ENCODE measurements around the gene PRAC1. TPM values are rescaled to one million over a fixed set of nuclear protein-coding genes. Genes with fewer than 3 reads are reported as not detected.

PRAC1 gene
- total RNA-seq (2022; extraction: Qiagen RNA extraction), result not detected in 5 replicates

DNA sequence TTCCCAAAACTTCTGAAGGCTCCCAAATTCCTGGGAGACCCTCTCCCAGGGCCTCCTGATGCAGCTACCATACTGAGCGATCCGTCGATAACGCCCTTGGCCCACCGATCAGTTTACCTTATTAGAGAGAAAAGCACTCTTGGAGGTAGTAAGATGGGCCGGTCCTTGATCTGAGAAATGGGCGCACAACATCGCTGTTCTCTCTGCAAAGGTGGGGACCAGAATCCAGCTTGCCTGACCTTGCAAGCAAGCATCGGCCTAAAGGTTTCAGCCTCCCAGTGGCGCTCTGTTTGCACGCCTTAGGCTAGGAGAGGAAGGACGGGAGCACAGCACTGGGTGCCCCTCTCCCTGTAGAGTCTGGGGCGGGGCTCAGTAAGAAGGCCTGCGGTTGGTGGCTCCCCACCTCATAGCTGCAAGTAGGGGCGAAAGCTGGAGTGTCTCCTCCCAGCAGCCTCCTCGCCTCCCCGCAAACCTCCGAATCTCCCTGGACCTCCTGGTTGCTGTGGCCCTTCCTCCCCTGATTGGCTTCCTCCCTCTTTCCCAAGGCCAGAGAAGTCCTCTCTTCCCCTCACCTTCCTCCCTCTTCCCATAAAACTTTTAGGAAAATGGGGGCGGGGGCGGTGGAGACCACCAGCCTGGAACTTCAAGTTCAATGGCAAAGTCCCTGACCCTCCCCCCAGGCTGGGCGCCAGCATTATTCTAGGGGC lies at the start of gene PRAC1:
Gene PRAC1, minus strand, starts transcription at position 318 of the 707 bp plus-strand sequence. Its CDS starts 126 bp downstream, at position 192.

GRCh38 chr17:48728232-48729231 lies 6.2 kb upstream of the PRAC1 start, which contains the start of gene HOXB13:
Gene HOXB13 (minus strand): TSS chr17:48728750. CDS start chr17:48728593, 157 bp downstream.

GRCh38 chr17:48722915-48723422 lies 651 bp upstream of the PRAC1 start, which contains the start of gene PRAC2:
Gene PRAC2 (plus strand): TSS chr17:48723185. CDS start chr17:48724411, 1,226 bp downstream.

Other genes with a start within 250 kb of the PRAC1 start
- gene HOXB1, start 191.5 kb downstream of the PRAC1 start, total RNA-seq (2022; extraction: Qiagen RNA extraction), result not detected in 5 replicates
- gene HOXB2, start 177.4 kb downstream of the PRAC1 start, total RNA-seq (2022; extraction: Qiagen RNA extraction), result 0.33 to 0.46 TPM (median 0.34 TPM) in 5 replicates
- 0.06 to 0.13 TPM (median 0.09 TPM) in 5 replicates for gene HOXB4, start 144.2 kb downstream of the PRAC1 start, total RNA-seq (2022; extraction: Qiagen RNA extraction)
- 3.9 to 6.9 TPM (median 6.0 TPM) in 5 replicates for gene HOXB3, start 132.3 kb downstream of the PRAC1 start, total RNA-seq (2022; extraction: Qiagen RNA extraction)
- gene HOXB5, start 128.7 kb downstream of the PRAC1 start, total RNA-seq (2022; extraction: Qiagen RNA extraction), result 0.88 to 2.5 TPM (median 2.0 TPM) in 5 replicates
- gene HOXB6, start 117.5 kb downstream of the PRAC1 start, total RNA-seq (2022; extraction: Qiagen RNA extraction), result 2.5 to 5.9 TPM (median 4.8 TPM) in 5 replicates
- gene HOXB7, start 111.5 kb downstream of the PRAC1 start, total RNA-seq (2022; extraction: Qiagen RNA extraction), result 28.6 to 35.7 TPM (median 31.4 TPM) in 5 replicates
- 5.3 to 6.8 TPM (median 5.9 TPM) in 5 replicates for gene HOXB8, start 107.2 kb downstream of the PRAC1 start, total RNA-seq (2022; extraction: Qiagen RNA extraction)
- 7.0 to 7.5 TPM (median 7.3 TPM) in 5 replicates for gene HOXB9, start 96.2 kb downstream of the PRAC1 start, total RNA-seq (2022; extraction: Qiagen RNA extraction)
- gene PRAC2, start 667 bp upstream of the PRAC1 start, total RNA-seq (2022; extraction: Qiagen RNA extraction), result not detected in 5 replicates
- 1.6 to 2.3 TPM (median 2.0 TPM) in 5 replicates for gene HOXB13, start 6.2 kb upstream of the PRAC1 start, total RNA-seq (2022; extraction: Qiagen RNA extraction)
- 0.56 to 1.1 TPM (median 0.70 TPM) in 5 replicates for gene TTLL6, start 94.7 kb upstream of the PRAC1 start, total RNA-seq (2022; extraction: Qiagen RNA extraction)
- 76.5 to 92.9 TPM (median 91.9 TPM) in 5 replicates for gene CALCOCO2, start 108.5 kb upstream of the PRAC1 start, total RNA-seq (2022; extraction: Qiagen RNA extraction)
- gene ATP5MC1, start 170.3 kb upstream of the PRAC1 start, total RNA-seq (2022; extraction: Qiagen RNA extraction), result 449 to 777 TPM (median 534 TPM) in 5 replicates
- 117 to 131 TPM (median 125 TPM) in 5 replicates for gene UBE2Z, start 185.9 kb upstream of the PRAC1 start, total RNA-seq (2022; extraction: Qiagen RNA extraction)
- gene SNF8, start 222.3 kb upstream of the PRAC1 start, total RNA-seq (2022; extraction: Qiagen RNA extraction), result 282 to 307 TPM (median 283 TPM) in 5 replicates
- gene GIP, start 246.1 kb upstream of the PRAC1 start, total RNA-seq (2022; extraction: Qiagen RNA extraction), result 3.5 to 5.6 TPM (median 4.5 TPM) in 5 replicates